GM19455 (cell line): ENCODE results near the gene NKX6-2.
"Not testable (repeated sequence)": the region's sequence is repeated elsewhere in the genome, so short reads cannot be mapped to it uniquely, and the experiment has no call there.

Source experiments
- ATAC-seq: cut with Tn5 transposase; IDR thresholded peaks from one replicate; pipeline ENCODE4 v1.9.1; 2021; ENCODE audit not compliant: unreplicated experiment

NKX6-2 gene

GRCh38 chr10:132783165-132783939, 2.6 kb downstream of the NKX6-2 start:
- no peak for ATAC-seq

- ATAC-seq = no peak
These were observed 4.4 kb downstream of the NKX6-2 start for GRCh38 chr10:132781556-132781955.

- no peak for ATAC-seq
These were observed 5.6 kb downstream of the NKX6-2 start for GRCh38 chr10:132780356-132780755.

GRCh38 chr10:132779549-132780294, 6.2 kb downstream of the NKX6-2 start:
- ATAC-seq = no peak

GRCh38 chr10:132777441-132777840, 8.5 kb downstream of the NKX6-2 start:
- no peak for ATAC-seq

- no peak for ATAC-seq
These were observed 9.1 kb downstream of the NKX6-2 start for GRCh38 chr10:132776821-132777220.

- no peak for ATAC-seq
These were observed 9.8 kb downstream of the NKX6-2 start for GRCh38 chr10:132776186-132776585.

- no peak for ATAC-seq
These were observed 10.8 kb downstream of the NKX6-2 start for GRCh38 chr10:132774902-132775863.

GRCh38 chr10:132774181-132774901, 11.6 kb downstream of the NKX6-2 start:
- ATAC-seq = no peak

GRCh38 chr10:132772816-132773215, 13.1 kb downstream of the NKX6-2 start:
- ATAC-seq = not testable (repeated sequence)

- ATAC-seq = no peak
These were observed 15.6 kb downstream of the NKX6-2 start for GRCh38 chr10:132770061-132771021.

GRCh38 chr10:132768346-132769248, 17.4 kb downstream of the NKX6-2 start:
- ATAC-seq = no peak

GRCh38 chr10:132766291-132766690, 19.7 kb downstream of the NKX6-2 start:
- ATAC-seq = no peak

- no peak for ATAC-seq
These were observed 20.5 kb downstream of the NKX6-2 start for GRCh38 chr10:132765435-132765834.

- no peak for ATAC-seq
These were observed 21.8 kb downstream of the NKX6-2 start for GRCh38 chr10:132764108-132764507.

GRCh38 chr10:132763545-132763944, 22.4 kb downstream of the NKX6-2 start:
- no peak for ATAC-seq

- ATAC-seq = no peak
These were observed 23.7 kb downstream of the NKX6-2 start for GRCh38 chr10:132762267-132762666.

- ATAC-seq = no peak
These were observed 24.4 kb downstream of the NKX6-2 start for GRCh38 chr10:132761395-132762060.
